Measurements from ENCODE around the gene BNC2.
"Not testable (repeated sequence)": the region's sequence is repeated elsewhere in the genome, so short reads cannot be mapped to it uniquely, and the experiment has no call there.

BNC2 gene

DNA sequence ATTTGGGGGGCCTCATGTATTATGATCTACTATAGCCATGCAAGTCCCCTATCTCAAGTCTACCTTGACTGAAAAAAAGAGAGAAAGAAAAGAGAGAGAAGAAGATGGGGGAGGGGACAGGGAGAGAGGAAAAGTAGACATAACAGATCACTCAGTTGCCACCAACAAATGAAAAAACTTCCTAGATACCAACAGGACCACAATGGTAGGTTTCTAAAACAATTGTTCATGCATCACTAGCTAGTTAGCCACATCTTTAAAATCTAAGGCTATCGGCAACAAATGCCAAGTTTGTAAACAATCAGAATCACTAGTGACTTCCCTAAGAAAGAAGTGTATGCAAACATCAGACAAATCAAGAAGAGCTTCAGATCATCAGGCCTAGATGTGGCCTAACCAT, 328.2 kb downstream of the BNC2 start:
- no peak overlapping the region for H3K27ac ChIP-seq
- in situ Hi-C loops (cut with HindIII; ENCODE audit: low pct_ligation_motif_present, low sequenced_read_pairs): no loop called here
- no peak for DNase-seq
- no peaks in the 10 kb centered on the region for H3K27me3 ChIP-seq (replicated peaks)
- TF ChIP-seq, protein P1, sequence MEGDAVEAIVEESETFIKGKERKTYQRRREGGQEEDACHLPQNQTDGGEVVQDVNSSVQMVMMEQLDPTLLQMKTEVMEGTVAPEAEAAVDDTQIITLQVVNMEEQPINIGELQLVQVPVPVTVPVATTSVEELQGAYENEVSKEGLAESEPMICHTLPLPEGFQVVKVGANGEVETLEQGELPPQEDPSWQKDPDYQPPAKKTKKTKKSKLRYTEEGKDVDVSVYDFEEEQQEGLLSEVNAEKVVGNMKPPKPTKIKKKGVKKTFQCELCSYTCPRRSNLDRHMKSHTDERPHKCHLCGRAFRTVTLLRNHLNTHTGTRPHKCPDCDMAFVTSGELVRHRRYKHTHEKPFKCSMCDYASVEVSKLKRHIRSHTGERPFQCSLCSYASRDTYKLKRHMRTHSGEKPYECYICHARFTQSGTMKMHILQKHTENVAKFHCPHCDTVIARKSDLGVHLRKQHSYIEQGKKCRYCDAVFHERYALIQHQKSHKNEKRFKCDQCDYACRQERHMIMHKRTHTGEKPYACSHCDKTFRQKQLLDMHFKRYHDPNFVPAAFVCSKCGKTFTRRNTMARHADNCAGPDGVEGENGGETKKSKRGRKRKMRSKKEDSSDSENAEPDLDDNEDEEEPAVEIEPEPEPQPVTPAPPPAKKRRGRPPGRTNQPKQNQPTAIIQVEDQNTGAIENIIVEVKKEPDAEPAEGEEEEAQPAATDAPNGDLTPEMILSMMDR (IDR thresholded peaks at IDR 0.05; ENCODE audit: low read depth, low read length, missing control alignments): no peak
- H3K36me3 ChIP-seq (replicated peaks): no peaks in the 10 kb centered on the region
- no peak overlapping the region for H3K4me3 ChIP-seq (ENCODE audit: low read depth, low read length)

DNA sequence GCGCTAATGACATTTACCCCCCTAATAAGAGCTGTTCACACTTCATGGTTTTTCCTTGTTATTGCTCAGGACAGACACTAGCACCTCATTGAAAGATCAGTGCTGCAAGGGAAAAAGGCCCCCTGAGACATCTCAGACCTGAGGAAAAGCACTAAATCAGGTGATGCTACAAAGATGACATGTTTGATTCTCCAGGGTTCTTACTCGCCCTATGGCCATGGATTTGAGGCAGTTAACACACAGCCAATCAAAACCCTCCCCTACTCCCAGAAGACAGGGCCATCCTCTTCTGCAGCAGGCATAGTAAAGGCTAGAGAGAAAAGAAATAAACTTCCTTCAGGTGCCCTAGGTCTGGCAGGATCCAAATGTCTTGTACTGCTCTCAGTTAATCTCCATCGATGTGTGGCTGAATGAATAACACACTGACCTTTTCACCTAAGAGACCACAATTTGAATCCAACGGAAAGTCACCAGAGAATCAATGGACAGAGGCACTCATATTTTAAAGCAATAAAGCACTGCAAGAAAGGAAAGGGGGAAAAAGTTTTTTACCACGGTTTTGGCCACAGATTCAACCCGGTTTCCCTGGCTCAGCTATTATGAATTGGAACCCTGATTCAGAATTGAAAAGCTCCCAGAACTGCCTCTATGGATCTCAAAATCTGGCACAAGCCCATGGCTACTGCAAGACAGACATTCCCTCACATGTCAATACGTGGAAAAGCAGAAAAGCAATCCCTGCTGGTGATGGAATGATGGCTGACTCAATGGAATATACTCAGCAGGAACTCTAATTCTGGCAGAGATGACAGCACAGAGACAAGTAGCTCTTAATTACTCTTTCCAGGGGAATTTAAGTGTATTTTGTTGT, 329.5 kb downstream of the BNC2 start:
- Histone ChIP-seq H3K27me3 (replicated peaks) (no peaks in the 10 kb centered on the region), H3K36me3 (replicated peaks) (no peaks in the 10 kb centered on the region), H3K27ac (no peak overlapping the region), H3K4me3 (ENCODE audit: low read depth, low read length) (no peak overlapping the region)
- TF ChIP-seq, protein P1 (IDR thresholded peaks at IDR 0.05; ENCODE audit: low read depth, low read length, missing control alignments): no peak
- DNase-seq: peak; percentile 53
- in situ Hi-C loops (cut with HindIII; ENCODE audit: low pct_ligation_motif_present, low sequenced_read_pairs): no loop called here

DNA sequence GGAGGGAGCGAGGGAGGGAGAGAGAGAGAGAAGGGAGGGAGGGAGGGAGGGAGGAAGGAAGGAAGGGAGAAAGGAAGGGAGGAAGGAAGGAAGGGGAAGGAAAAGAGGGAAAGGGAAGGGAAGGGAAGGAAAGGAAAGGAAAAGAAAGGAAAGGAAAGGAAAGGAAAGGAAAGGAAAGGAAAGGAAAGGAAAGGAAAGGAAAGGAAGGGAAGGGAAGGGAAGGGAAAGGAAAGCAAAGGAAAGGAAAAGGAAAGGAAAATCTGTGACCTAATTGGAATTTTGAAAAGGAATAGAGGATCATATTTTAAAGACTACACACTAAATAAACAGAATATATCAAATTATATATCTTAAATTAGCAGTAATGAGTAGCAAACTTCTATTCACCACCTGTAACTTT, 330.8 kb downstream of the BNC2 start:
- in situ Hi-C loops (cut with HindIII; ENCODE audit: low pct_ligation_motif_present, low sequenced_read_pairs); H3K4me3 ChIP-seq (ENCODE audit: low read depth, low read length): not testable (repeated sequence)

DNA sequence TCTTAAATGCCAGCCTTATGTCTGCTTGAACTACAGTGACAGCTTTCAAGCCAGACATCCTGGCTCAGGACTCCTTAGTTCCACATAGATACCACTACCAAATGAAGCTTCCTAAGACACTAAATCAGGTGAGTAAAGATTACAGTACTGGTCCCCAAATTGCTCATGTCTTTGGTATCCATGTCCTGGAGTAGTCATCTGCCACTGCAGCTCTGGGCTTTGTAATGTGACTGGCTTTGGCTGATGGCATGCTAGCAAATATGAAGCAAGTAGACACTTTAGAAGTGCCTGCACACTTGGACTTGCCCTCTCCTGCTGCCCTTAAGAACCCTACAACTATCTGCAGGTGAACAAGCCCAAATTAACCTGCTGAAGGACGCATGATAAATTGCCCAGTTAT, 334.9 kb downstream of the BNC2 start:
- in situ Hi-C loops (cut with HindIII; ENCODE audit: low pct_ligation_motif_present, low sequenced_read_pairs): no loop called here
- no peak for DNase-seq
- TF ChIP-seq, protein P1 (IDR thresholded peaks at IDR 0.05; ENCODE audit: low read depth, low read length, missing control alignments): no peak
- H3K36me3 ChIP-seq (replicated peaks): no peaks in the 10 kb centered on the region
- no peak overlapping the region for H3K4me3 ChIP-seq (ENCODE audit: low read depth, low read length)
- no peak overlapping the region for H3K27ac ChIP-seq
- no peaks in the 10 kb centered on the region for H3K27me3 ChIP-seq (replicated peaks)

More for the DNA sequence above, 330.8 kb downstream of the BNC2 start:
- DNase-seq; H3K36me3 ChIP-seq (replicated peaks); H3K27me3 ChIP-seq (replicated peaks); H3K27ac ChIP-seq: not testable (repeated sequence)

DNA sequence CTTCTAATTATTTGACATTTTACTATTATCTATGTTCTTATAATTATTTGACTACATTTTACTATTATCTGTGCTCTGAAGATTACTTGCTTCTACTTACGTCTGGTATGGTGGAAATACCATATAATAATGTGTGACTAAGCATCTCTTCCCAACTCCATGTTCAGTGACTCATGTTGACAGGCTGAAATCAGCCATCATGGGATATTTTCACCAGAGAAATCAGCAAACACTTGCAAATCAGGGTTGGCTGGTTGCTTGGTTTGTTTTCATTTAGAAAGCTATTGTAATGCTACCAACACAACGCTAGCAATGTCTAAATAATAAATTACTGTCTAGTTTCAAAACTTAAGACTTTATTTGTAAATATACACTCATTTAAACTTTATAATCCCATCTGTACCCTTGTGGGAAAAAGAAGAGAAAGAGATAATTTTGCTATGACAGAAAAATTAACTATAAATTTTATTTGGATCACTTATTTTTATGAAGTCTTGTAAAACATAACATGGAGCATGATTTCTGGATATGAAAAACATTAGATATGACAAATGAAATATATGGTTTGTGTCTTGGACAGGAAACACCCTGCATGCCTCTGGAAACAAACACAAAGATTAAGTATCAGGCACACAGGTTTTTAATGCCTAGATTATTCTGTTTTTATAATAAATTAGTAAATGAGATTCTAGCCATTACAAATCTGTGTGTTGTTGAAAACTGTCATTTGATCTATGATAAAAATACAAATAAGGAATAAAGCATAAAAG, 337.6 kb downstream of the BNC2 start:
- H3K27me3 ChIP-seq (replicated peaks): no peaks in the 10 kb centered on the region
- in situ Hi-C loops (cut with HindIII; ENCODE audit: low pct_ligation_motif_present, low sequenced_read_pairs): no loop called here
- H3K36me3 ChIP-seq (replicated peaks): no peaks in the 10 kb centered on the region
- TF ChIP-seq, protein P1 (IDR thresholded peaks at IDR 0.05; ENCODE audit: low read depth, low read length, missing control alignments): no peak
- DNase-seq: peak; percentile 78
- peak overlapping the region; percentile 57 for H3K27ac ChIP-seq
- H3K4me3 ChIP-seq (ENCODE audit: low read depth, low read length): no peak overlapping the region

DNA sequence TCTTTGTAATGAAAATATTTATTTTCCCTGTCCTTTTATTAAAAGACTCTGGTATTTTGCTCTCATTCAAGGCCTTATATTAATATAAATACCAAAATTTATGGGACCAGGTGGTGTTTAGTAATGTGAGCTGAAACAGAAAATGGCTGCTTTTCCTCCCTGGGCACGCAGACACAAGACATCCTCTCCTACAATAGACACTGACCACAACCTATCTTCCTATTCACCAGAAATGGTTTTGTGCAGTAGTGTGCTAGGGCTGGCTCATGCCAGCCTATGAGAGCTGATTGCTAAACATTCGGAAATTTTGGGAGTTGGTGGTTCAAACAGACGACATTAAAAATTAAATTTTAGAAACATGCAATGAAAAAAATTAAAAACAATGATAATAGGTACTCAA, 338.2 kb downstream of the BNC2 start:
- H3K27me3 ChIP-seq (replicated peaks): no peaks in the 10 kb centered on the region
- H3K27ac ChIP-seq: peak overlapping the region; percentile 57
- TF ChIP-seq, protein P1 (IDR thresholded peaks at IDR 0.05; ENCODE audit: low read depth, low read length, missing control alignments): no peak

More for the DNA sequence above, 338.2 kb downstream of the BNC2 start:
- no peak for DNase-seq
- Histone ChIP-seq H3K4me3 (ENCODE audit: low read depth, low read length) (no peak overlapping the region), H3K36me3 (replicated peaks) (no peaks in the 10 kb centered on the region)
- in situ Hi-C loops (cut with HindIII; ENCODE audit: low pct_ligation_motif_present, low sequenced_read_pairs): no loop called here
